ENCODE data around the gene NTMT2.
A peak's percentile ranks its signal among the peaks of the same experiment; 100 is the strongest.

The NTMT2 gene

DNA sequence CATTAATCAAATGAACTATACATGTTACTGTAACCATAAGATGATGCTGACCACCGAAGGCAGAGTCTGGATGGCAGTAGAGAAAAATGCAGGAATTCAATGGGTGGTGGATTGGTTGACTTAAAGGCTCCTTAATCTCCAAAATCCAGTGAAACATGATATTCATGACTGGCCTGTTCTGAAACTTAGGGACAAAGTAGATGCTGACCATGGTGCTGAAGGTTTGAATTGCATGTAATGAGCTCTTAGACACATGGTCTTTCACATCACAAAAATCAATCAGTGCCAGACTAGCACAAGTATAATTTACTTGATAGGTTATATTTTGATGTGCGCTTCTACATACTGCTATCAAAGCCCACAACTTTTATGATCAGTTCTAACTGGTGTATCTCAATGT is 30.9 kb upstream of the NTMT2 start:
- TF ChIP-seq ZNF565 (CRISPR knock-in tag; conservative IDR thresholded peaks at IDR 0.05; ENCODE audit: low read depth), result no peak
- 0 out of 2 replicates have a peak, but pooled peaks have one; percentile 27 for TF ChIP-seq ZC3H10 (CRISPR knock-in tag; IDR thresholded peaks at IDR 0.05)
- ATAC-seq, result peak; percentile 55; the same call in 2 of the 3 replicates

DNA sequence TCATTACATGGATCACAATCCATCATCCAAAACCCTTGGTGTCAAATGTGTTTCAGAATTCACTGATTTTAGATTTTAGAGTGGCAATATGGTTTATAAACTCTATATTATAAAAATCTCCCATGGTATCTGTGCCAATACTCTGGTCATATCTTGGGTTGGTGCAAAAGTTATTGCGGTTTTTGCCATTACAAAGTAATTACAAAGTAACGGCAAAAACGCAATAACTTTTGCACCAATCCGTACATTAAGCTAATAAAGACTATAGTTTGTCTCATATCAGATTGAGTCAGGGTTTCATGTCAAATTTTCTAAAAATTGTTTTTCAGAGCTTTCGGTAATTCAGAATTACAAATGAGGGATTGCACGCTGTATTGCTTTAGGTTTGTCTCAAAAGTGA is 23.4 kb upstream of the NTMT2 start:
- TF ChIP-seq PPARA (CRISPR knock-in tag; IDR thresholded peaks at IDR 0.05; ENCODE audit: borderline replicate concordance) (no peak), BACH2 (CRISPR knock-in tag; IDR thresholded peaks at IDR 0.05; ENCODE audit: borderline replicate concordance) (no peak), ZFP30 (CRISPR knock-in tag; IDR thresholded peaks at IDR 0.05) (no peak), ZNF8 (CRISPR knock-in tag; IDR thresholded peaks at IDR 0.05) (no peak), ESRRG (CRISPR knock-in tag; IDR thresholded peaks at IDR 0.05) (no peak), RARB (CRISPR knock-in tag; IDR thresholded peaks at IDR 0.05) (no peak), ZNF565 (CRISPR knock-in tag; conservative IDR thresholded peaks at IDR 0.05; ENCODE audit: low read depth) (no peak), ZNF70 (CRISPR knock-in tag; IDR thresholded peaks at IDR 0.05) (no peak), GLIS3 (CRISPR knock-in tag; IDR thresholded peaks at IDR 0.05) (no peak), ARNTL (CRISPR knock-in tag; IDR thresholded peaks at IDR 0.05; ENCODE audit: borderline replicate concordance, low read depth) (no peak), OSR1 (CRISPR knock-in tag; IDR thresholded peaks at IDR 0.05) (no peak), SNAI2 (CRISPR knock-in tag; IDR thresholded peaks at IDR 0.05) (no peak)
- TF ChIP-seq, protein P1, sequence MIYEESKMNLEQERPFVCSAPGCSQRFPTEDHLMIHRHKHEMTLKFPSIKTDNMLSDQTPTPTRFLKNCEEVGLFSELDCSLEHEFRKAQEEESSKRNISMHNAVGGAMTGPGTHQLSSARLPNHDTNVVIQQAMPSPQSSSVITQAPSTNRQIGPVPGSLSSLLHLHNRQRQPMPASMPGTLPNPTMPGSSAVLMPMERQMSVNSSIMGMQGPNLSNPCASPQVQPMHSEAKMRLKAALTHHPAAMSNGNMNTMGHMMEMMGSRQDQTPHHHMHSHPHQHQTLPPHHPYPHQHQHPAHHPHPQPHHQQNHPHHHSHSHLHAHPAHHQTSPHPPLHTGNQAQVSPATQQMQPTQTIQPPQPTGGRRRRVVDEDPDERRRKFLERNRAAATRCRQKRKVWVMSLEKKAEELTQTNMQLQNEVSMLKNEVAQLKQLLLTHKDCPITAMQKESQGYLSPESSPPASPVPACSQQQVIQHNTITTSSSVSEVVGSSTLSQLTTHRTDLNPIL (CRISPR knock-in tag; IDR thresholded peaks at IDR 0.05; ENCODE audit: low read depth), result no peak
- TF ChIP-seq, protein P2, sequence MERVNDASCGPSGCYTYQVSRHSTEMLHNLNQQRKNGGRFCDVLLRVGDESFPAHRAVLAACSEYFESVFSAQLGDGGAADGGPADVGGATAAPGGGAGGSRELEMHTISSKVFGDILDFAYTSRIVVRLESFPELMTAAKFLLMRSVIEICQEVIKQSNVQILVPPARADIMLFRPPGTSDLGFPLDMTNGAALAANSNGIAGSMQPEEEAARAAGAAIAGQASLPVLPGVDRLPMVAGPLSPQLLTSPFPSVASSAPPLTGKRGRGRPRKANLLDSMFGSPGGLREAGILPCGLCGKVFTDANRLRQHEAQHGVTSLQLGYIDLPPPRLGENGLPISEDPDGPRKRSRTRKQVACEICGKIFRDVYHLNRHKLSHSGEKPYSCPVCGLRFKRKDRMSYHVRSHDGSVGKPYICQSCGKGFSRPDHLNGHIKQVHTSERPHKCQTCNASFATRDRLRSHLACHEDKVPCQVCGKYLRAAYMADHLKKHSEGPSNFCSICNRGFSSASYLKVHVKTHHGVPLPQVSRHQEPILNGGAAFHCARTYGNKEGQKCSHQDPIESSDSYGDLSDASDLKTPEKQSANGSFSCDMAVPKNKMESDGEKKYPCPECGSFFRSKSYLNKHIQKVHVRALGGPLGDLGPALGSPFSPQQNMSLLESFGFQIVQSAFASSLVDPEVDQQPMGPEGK (CRISPR knock-in tag; IDR thresholded peaks at IDR 0.05; ENCODE audit: borderline replicate concordance), result no peak
- TF ChIP-seq, protein P3, sequence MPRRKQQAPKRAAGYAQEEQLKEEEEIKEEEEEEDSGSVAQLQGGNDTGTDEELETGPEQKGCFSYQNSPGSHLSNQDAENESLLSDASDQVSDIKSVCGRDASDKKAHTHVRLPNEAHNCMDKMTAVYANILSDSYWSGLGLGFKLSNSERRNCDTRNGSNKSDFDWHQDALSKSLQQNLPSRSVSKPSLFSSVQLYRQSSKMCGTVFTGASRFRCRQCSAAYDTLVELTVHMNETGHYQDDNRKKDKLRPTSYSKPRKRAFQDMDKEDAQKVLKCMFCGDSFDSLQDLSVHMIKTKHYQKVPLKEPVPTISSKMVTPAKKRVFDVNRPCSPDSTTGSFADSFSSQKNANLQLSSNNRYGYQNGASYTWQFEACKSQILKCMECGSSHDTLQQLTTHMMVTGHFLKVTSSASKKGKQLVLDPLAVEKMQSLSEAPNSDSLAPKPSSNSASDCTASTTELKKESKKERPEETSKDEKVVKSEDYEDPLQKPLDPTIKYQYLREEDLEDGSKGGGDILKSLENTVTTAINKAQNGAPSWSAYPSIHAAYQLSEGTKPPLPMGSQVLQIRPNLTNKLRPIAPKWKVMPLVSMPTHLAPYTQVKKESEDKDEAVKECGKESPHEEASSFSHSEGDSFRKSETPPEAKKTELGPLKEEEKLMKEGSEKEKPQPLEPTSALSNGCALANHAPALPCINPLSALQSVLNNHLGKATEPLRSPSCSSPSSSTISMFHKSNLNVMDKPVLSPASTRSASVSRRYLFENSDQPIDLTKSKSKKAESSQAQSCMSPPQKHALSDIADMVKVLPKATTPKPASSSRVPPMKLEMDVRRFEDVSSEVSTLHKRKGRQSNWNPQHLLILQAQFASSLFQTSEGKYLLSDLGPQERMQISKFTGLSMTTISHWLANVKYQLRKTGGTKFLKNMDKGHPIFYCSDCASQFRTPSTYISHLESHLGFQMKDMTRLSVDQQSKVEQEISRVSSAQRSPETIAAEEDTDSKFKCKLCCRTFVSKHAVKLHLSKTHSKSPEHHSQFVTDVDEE (CRISPR knock-in tag; IDR thresholded peaks at IDR 0.05), result no peak
- ATAC-seq, result no peak

DNA sequence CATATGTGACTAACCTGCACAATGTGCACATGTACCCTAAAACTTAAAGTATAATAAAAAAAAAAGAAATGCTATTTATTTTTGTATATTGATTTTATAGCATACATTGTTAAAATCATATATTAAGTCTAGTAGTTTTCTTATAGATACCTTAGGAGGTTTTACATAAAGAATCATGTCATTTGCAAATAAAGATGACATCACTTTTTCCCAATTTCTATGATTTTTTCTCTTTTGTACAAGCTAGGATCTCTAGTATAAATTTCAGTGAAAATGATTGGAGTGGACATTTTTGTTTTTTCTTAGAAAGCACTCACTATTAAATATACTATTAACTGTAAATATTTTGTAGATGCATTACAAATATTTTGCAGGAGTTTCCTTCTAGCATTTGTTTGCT is 20.5 kb upstream of the NTMT2 start:
- no peak for TF ChIP-seq ZNF70 (CRISPR knock-in tag; IDR thresholded peaks at IDR 0.05)
- TF ChIP-seq SNAI2 (CRISPR knock-in tag; IDR thresholded peaks at IDR 0.05), result no peak
- TF ChIP-seq ZNF565 (CRISPR knock-in tag; conservative IDR thresholded peaks at IDR 0.05; ENCODE audit: low read depth), result no peak
- no peak for TF ChIP-seq ZNF8 (CRISPR knock-in tag; IDR thresholded peaks at IDR 0.05)
- no peak for TF ChIP-seq CSDC2 (CRISPR knock-in tag; IDR thresholded peaks at IDR 0.05)
- TF ChIP-seq, protein P4, sequence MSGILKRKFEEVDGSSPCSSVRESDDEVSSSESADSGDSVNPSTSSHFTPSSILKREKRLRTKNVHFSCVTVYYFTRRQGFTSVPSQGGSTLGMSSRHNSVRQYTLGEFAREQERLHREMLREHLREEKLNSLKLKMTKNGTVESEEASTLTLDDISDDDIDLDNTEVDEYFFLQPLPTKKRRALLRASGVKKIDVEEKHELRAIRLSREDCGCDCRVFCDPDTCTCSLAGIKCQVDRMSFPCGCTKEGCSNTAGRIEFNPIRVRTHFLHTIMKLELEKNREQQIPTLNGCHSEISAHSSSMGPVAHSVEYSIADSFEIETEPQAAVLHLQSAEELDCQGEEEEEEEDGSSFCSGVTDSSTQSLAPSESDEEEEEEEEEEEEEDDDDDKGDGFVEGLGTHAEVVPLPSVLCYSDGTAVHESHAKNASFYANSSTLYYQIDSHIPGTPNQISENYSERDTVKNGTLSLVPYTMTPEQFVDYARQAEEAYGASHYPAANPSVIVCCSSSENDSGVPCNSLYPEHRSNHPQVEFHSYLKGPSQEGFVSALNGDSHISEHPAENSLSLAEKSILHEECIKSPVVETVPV (CRISPR knock-in tag; IDR thresholded peaks at IDR 0.05), result no peak
- ATAC-seq, result no peak

DNA sequence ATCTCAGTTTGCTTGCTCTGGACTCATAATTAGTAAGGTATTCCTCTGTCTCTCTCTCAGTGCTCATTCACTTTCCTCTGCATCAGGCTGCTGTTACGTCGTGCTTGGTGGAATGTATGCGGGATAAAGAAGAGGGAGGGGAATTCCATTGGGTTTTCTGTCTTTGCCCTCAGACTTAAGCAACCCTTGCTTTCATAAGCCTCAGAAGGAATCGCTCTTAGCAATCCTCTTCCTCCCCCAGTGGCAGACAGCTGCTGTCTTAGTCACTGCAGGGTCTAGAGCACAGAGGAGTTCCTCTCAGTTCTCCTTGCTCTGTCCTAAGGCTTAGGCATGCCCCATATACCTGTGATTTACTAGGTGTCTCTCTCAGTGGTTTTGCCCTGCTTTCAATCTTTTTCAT is 19.1 kb upstream of the NTMT2 start:
- TF ChIP-seq, protein P2 (CRISPR knock-in tag; IDR thresholded peaks at IDR 0.05; ENCODE audit: borderline replicate concordance), result no peak
- no peak for TF ChIP-seq CSDC2 (CRISPR knock-in tag; IDR thresholded peaks at IDR 0.05)
- no peak for TF ChIP-seq ARNTL (CRISPR knock-in tag; IDR thresholded peaks at IDR 0.05; ENCODE audit: borderline replicate concordance, low read depth)
- no peak for TF ChIP-seq BACH2 (CRISPR knock-in tag; IDR thresholded peaks at IDR 0.05; ENCODE audit: borderline replicate concordance)
- TF ChIP-seq, protein P1 (CRISPR knock-in tag; IDR thresholded peaks at IDR 0.05; ENCODE audit: low read depth), result no peak
- TF ChIP-seq ZNF565 (CRISPR knock-in tag; conservative IDR thresholded peaks at IDR 0.05; ENCODE audit: low read depth), result no peak
- TF ChIP-seq, protein P4 (CRISPR knock-in tag; IDR thresholded peaks at IDR 0.05), result no peak
- peak; percentile 96 for ATAC-seq

Measured in SK-N-SH treated with all-trans-retinoic acid at 6 μM for 48 hours (cell line).